NCI-H774 (cell line): ENCODE data around the gene GPX4.

Experiments
- DNase-seq: peaks from one replicate; lab custom pipeline; 2025; lab: John Stamatoyannopoulos, UW

GPX4 gene

DNA sequence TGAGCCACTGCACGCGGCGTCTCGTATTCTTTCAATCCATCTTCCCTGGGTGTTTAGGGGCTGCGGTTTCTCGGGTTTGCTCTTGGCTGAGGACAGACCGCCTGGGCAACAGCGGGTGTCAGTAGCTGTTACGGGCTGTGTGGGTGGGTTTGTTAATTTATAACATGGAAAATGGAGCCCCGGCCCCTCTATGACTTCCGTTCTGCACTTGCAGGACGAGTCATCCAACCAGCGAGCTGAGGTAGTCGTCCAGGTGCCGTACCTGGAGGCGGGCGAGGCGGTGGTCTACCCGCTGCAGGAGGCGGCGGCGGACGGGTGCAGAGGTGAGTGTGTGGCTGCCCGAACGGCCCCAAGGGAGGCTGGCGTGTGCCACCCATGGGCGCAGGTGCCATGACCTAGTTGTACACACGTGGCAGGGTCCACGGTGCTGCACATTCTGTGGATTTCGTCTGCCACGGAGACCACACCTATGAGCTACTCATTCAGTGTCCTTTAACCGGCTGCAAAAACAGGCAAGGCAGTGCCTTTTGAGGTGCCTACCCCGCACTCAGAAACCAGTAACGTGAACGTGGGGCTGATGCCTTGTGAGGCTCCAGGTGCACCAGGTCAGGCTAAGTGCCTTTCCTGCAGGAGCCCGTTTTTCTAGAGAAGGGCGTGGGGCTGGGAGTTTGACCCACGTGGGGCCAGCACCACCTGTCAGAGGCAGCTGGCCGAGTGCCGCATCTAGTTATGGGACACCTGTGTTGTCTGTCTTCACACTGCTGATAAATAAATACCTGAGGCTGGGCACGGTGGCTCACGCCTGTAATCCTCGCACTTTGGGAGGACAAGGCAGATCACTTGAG is 19.5 kb upstream of the GPX4 start:
- DNase-seq, result no peak

DNA sequence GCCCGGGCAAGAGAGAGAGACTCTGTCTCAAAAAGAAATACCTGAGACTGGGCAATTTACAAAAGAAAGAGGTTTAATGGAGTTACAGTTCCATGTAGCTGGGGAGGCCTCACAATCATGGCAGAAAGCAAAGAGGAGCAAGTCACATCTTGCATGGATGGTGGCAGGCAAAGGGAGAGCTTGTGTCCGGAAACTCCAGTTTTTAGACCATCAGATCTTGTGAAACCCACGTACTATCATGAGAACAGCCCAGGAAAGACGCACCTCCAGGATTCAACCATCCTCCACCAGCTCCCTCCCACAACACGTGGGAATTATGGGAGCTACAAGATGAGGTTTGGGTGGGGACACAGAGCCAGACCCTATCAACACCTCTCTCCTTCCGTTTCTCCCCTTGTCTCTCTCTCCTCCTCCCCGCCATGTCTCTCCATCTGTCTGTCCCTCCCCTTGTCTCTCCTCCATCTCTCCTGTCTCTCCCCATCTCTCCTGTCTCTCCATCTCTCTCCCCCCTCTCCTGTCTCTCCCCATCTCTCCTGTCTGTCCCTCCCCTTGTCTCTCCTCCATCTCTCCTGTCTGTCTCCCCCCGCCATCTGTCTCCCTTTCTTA is 18.6 kb upstream of the GPX4 start:
- DNase-seq, result no peak

DNA sequence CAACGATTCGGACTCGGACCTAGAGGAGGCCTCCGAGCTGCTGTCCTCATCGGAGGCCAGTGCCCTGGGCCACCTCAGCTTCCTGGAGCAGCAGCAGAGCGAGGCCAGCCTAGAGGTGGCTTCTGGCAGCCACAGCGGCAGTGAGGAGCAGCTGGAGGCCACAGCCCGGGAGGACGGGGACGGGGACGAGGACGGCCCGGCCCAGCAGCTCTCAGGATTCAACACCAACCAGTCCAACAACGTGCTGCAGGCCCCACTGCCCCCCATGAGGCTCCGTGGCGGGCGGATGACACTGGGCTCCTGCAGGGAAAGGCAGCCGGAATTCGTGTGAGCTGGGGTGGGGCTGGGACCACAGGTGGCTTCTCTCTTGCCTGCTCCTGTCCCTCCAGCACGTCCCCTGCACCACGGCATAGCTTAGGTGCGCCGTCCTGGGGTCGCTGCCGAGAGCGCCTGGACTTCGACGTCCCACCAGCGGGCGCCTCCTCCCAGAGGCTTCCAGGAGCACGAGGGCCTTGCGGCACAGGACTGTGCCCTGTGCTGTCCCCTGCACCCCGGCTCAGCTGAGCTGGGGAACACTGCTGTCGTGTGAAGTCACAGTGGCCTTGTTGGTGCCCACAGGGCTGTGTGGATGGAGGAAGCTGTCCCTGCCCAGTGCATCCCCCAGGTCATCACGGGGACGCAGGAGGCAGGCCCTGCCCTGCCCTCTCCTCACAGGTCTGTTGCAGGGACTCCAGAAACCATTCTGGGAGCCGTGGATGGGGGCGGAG is 17.9 kb upstream of the GPX4 start:
- no peak for DNase-seq

DNA sequence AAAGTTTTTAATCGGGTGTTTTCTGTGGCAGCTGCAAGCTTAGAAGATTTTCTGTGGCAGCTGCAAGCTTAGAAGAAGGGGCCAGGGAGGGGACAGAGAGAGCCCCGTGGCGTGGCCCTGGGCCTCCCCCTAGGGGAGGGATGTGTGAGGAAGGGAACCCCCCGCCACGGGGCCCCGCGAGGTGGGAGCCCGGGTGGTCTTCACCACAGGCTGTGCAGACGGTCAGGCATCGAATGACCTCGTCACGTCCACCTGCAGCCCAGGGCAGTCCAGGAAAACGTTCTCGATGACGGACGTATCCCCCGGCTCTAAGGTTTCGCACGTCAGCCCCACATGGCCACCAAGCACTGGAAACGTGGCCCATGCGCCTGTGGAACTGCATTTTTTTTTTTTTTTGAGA is 17.2 kb upstream of the GPX4 start:
- DNase-seq, result no peak

DNA sequence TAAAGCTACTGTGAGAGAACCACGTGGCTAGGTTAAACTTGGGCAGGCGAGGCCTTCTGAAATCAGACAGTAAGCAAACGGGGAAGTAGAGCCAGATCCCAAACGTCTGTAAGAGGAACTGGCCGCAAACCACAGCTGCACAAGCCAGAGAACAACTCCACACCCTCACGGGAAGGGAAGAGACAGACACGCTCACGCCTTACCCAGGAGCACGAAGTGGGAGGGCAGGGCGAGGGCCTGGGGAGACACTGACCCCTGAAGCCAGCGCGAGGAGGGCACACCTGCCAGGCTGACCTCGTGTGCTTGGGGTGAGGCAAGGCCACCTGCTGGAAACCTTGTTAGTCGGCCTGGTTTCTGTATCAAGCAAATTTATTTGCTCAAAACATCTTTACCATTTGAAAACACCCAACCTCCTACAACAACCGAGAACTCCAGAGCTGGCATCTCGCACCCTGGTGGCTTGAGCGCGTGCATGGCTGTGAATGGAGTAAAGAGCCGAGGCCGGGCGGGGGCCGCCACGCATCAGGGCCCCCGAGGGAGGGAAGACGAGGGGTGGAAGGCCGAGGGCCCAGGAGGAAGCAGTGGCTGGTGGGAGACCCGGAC is 15.9 kb upstream of the GPX4 start:
- DNase-seq, result no peak

DNA sequence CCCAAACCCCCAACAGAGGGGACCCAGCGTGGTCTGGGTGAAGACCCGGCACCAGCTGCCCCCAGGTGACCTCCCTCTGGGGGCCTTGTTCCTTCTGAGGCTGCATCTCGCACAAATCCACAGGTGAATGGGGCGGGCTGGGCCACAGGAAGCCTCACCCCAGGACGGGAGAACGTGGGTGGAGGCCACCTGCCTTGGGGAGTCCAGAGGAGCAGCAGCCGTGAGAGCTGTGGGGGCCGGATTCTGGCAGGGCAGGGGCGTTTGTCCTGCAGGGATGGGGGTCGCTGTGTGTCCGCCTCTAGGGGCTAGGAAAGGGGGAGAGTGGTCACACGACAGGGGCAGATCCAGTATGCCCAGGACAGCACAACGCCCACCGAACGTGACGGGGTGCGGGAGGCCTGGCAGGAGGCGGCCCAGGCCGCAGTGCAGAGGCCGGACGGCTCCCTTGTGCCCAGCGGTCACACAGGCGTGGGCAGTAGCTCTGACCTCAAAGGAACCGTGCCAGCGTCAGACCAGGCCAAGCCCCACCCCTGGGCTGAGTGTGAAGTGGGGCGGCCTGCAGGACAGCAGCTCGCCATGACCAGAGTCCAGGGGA is 15.3 kb upstream of the GPX4 start:
- no peak for DNase-seq

DNA sequence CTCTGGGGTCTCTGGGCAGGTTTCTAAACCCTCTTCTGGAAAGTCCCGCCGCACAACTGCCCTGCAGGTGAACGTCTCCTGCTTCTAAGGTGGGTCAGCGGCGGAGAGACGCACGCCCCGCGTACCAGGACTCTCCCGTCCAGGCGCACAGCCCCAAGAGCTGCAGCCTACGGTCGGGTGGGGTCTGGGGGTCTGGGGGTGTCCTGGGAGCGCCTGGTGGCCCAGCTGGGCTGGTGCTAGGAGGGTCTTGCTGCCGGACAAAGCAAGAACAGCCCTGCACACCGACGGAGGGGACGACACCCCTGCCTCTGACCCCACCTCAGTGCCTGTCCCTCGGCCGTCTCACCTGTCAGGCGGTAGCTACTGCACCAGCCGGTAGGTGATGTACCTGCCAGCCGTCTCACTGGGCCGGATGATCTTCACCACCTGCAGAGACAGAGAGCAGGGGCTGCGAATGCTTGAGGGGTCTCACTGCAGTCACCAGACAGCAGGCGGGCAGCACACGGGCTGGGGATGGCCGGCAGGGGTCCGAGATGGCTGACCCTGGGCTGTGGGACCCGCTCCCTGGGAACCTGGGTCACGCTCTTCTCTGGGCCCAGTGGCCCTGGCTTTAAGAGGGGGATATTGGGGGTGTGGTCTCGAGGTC is 14.5 kb upstream of the GPX4 start:
- no peak for DNase-seq

DNA sequence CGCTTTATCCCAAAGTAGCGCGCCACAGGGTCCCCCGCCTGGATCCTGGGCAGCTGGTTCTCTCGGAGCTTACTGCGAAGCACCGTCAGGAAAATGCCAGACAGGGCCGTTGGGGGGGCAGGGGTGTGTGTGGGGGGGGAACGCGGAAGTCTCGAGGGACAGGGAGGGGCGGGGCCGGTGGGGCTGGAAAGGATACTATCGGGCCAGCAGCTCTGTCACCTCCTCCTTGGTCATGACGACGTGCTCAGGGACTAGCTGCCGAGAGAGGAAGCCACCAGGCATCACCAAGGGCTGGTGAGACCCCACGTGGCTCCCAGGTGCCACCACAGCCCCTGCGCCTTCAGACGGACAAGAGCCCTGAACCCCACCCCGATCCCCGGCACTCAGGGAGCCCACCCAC is 13.9 kb upstream of the GPX4 start:
- DNase-seq, result no peak

DNA sequence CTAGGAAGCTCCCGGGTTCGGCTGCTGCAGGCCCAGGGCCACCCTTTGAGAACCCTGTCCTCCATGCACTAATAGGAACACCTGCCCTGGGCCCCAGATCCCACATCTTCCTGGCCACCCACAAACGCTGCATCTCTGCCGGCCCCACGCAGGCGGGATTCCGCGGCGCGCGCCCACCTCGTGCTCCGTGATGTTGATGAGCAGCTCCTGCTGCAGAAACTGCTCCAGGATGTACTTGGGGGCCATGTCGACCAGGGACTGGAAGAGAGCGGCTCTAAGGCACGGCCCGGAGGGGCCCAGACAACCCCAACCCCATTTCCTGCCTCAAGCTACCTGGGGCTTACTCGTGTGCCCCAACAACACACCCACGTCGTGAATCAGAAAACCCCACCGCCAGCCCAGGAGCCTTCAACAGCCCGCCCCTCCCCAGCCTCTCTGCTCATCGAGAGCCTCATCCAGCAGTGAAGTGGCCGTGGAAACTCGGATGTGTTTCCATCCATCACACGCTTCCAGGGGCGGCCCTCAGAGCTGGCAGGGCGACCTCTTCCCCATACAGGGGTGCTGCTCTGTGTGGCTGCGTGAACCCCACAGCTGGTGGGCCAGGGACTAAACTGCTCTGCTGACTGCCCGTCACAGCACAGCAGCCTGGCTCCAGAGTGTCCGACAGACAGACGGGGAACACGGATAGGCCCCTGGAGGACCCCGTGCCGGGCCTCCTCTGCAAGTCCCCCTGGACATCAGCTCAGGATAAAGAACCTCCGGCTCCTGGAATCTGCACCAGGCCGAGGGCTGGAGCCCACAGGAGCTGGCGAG is 12.9 kb upstream of the GPX4 start:
- DNase-seq, result no peak

DNA sequence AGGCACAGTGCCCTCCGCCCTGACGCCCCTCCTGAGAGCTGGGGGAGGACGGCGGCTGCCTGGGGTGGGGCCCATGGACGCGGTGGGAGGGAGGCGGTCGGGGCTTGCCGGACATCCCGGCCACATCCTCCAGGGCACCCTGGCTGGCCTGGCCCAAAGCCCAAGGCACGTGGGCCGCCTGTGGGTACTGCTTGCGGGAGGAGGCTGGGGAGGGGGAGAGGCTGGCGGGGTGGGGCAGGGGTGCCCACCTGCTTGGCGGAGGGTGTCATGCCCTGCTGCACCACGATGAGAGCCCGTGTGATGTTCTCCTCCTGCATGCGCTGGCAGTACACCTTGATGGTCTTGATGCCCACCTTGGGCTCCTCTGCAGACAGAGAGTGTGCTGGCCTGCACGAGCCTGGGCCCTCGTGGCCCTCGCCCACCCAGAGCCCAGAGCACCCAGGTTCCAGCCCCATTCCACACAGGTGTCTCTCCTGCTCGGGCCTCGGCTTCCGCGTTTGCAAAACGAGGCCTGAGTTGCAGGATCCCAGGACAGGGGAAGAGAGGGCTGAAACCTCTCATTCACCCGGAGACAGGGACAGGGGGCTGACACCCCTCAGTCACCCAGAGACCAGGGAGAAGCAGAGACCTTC is 12.1 kb upstream of the GPX4 start:
- DNase-seq, result no peak

DNA sequence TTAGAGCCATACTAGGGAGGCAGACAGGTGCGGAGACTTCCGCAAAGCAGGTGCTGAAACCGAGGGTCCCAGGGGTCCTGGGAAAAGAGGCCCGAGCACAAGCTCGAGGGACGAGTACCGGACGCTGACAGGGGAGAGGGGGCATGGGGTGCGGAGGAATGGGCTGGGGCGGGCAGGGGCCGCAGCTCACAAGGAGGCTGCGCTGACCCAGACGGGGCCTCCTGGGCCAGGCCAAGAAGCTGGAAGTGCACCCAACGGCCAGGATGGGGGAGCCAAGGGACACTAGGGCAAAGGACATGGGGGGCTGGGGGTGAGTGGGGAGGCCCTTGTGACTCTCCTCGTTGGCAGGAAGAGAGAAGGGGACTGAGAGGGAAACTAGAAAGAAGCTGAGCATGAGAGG is 10.5 kb upstream of the GPX4 start:
- no peak for DNase-seq

DNA sequence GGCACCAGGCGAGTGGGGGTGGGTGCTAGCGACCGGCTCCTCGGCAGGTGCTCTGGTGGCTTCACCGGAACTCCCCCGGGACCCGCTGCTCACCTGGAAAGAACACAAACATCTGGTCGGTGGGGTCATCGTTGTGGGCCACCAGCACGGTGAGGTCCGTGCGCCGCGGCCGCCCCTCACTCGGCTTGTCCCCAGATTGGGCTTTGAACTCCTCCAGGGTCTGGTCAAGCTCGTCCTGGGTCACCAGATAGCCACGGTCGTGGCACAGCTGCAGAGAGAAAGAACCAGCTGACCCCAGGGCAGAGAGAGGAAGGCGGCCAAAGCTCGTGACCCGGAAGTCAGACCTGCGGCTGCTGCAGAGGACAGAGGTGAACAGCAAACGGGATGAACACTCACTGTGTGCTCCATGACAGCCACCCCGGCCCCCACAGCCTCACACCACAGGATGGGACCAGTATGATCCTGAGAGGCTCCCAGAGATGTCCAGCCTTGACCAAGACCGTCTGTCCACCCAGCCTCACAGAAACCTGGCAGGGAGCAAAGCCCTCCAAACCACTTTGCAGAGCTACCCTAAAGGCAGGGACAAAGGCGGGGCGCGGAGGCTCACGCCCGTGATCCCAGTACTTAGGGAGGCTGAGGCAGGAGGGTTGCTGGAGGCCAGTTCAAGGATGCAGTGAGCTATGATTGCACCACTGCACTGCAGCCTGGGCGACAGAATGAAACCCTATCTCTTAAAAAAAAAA is 9.8 kb upstream of the GPX4 start:
- DNase-seq, result no peak

DNA sequence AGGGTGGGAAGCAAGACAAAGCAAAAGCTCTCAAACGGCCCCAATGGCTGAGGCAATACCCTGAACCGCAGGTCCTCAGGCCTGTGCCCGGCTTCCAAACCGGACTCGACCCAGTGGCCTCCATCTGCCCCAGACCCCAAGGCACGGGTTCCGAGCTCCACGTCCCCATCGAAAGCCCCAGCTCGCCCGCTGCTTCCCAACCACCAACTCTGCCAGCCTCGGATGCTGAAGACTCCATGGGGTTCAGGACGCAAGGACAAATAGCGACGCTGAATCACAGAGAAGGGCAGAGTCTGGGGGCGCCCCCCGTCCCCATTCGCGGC is 9.2 kb upstream of the GPX4 start:
- no peak for DNase-seq

DNA sequence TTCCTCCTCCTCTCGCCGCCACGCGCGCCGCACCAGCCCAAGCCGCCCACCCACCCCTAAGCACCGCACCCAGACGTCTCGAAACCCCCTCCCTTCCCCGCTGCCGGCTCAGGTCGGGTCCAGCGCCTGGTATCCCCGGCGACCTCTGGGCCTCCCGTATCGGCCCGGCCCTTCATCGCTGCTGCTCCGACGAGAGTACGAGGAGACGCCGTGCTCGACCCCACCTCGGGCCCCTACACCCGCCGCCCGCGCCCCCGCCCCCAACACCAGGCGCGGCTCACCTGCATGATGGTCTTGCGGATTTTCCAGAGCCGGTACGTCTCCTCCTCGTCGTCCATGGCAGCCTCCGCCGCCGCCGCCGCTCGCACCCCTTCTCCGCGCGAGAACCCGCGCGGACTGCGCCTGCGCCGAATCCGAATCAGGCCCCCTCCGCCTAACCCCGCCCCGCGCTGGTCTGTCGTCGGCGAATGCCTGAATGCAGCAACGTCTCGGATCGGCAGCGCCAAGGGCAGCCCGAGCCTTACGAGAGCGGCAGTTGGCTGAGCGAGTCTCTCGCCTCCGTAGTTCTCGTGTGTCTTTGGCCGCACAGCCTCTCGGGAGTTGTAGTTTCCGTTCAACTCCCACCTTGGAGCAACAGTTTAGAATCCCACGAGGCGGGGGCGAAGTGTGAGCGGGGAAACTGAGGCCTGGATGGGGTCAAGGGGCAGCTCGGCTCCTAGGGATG is 8.7 kb upstream of the GPX4 start, which contains the start of gene POLR2E:
Gene POLR2E (minus strand): TSS at position 398 of the 724 bp plus-strand sequence. CDS start 60 bp downstream, at position 338.
- peak; percentile 97 for DNase-seq

DNA sequence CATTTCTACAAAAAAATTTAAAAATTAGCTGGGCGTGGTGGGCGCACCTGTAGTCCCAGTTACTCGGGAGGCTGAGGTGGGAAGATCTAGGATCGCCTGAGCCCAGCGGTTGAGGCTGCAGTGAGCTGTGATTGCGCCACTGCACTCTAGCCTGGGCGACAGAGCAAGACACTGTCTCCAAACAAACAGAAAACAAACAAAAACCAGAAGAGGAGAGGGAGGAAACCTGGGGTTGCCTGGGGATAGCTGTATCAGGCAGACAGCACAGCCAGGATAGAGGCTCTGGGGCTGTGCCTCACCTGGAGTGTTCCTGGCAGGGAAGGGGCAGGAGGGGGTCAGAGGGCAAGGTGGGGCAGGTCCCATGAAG is 6.0 kb upstream of the GPX4 start:
- peak; percentile 69 for DNase-seq

DNA sequence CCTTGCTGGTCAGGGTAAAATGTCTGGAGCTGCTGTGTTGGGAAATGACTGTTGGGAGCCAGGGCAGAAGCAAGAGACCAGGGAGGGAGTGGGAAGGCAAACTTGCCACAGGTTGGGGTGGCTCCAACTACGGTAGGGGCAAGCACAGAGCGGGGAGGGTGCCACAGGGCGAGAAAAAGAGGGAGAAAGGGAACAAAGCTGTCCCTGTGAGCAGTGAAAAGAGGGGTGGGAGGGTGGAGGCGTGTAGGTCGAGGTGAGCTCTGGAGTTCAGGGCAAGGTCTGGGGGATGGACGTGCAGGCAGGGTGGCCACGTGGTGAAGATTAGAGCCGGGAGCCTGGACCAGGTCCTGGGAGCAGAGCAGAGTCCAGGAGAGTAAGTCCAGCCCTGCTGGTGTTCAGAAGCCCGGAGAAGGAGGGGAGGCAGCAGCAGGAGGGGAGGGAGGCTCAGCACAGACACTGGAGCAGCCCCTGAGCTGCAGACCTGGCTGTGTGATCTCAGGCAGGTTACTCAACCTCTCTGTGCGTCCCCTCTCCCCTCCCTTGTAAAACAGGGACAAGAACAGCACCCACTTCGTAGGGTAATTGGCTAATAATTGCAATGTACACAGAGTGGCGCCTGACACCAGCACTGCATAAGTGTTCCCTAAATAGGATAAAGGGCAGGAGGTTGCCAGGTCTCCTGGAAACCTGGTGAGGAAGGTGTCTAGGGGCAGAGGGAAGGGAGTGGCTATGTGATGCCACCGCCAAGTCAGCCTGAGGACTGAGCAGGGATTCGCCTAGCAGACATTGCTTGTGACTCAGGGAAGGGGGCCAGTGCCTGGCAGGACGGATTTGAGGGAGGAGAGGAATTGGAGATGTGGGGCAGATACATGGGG is 5.4 kb upstream of the GPX4 start:
- peak; percentile 93 for DNase-seq

DNA sequence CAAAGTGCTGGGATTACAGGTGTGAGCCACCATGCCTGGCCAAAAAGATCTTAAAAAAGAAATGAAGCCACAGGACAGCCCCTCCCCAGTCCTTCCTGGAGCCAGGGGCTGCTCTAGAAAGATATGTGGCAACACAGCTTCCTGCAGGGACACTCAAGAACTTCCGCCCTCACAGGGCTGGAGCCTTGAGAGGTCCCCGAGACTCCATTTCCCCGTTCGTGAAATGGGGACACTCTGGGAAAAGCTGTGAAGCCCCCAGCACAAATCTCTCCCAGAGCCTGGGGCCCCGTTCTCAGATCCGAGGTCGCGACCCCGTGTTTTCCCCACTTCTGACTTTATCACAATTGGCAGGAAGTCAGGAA is 2.5 kb upstream of the GPX4 start:
- no peak for DNase-seq
